K562 (cell line): Measurements from ENCODE around the gene TOMM40L. TPM values are rescaled to one million over a fixed set of nuclear protein-coding genes. Genes with fewer than 3 reads are reported as not detected.

Source experiments
- ARID4B ChIP-seq: sonication (generic); formaldehyde crosslinking; IDR thresholded peaks from 2 replicates; pipeline ENCODE4 v1.8.0; 2022; ENCODE audit warnings: mild to moderate bottlenecking, missing genetic modification reagents
- CEBPB ChIP-seq: fragments of 450-650 bp; IDR thresholded peaks from 2 replicates; pipeline ENCODE4 v1.6.1; 2016; ENCODE audit warnings: missing genetic modification characterization, missing compliant biosample characterization
- EGR1 ChIP-seq: fragments of 450-650 bp; conservative IDR thresholded peaks from 2 replicates; pipeline ENCODE4 v1.6.1; 2017; ENCODE audit warnings: mild to moderate bottlenecking
- HMBOX1 ChIP-seq: sonication (generic); IDR thresholded peaks from 2 replicates; pipeline ENCODE4 v1.6.1; 2016
- PURB ChIP-seq: sonication (generic); formaldehyde crosslinking; IDR thresholded peaks from 2 replicates; pipeline ENCODE4 v1.9.0; 2021; ENCODE audit warnings: low read depth, mild to moderate bottlenecking, missing genetic modification reagents
- SFPQ ChIP-seq: fragments of 200-400 bp; formaldehyde crosslinking; IDR thresholded peaks from 2 replicates; pipeline ENCODE4 v1.6.1; 2017; ENCODE audit warnings: mild to moderate bottlenecking, low read depth, low read length, moderate library complexity
- polyA plus RNA-seq, 8 experiments: library from polyadenylated mRNA; depleted of rRNA in 4 of 8; stranded (reverse) in 5 of 8; unstranded in 3 of 8; fragments of >200 nt; fragmentation: Nextera tagmentation in 2 of 8; fragmentation: Illumina TruSeq in 1 of 8; extraction: Ambion mirVana in 2 of 8; extraction: Trizol in 1 of 8; gene quantifications; 2 replicates each; pipeline versions ENCODE4 v1.2.1 to v1.2.3, GENCODE V29; 2011 to 2014; ENCODE audit warnings: inconsistent platforms in 1 of 8, missing spikeins in 1 of 8
- total RNA-seq, 7 experiments: library from RNA; depleted of rRNA in 6 of 7; stranded (reverse); fragments of >200 nt in 6 of 7; fragmentation: Illumina TruSeq in 2 of 7; extraction: Trizol in 2 of 7; gene quantifications; 2 replicates each; pipeline versions ENCODE4 v1.2.1 to v1.2.3, GENCODE V29; 2011 to 2021; ENCODE audit warnings: low replicate concordance in 1 of 7

The TOMM40L gene
- total and polyA plus RNA-seq, 9 of the 15 experiments (the other 6 are each of a cell fraction or from before 2014, with no cell fraction given) = 9.6 to 33.6 (median 25.2) TPM

GRCh38 chr1:161223805-161224694, 1.8 kb upstream of the TOMM40L start (continued):
- no peak for TF ChIP-seq HMBOX1
- no peak for TF ChIP-seq SFPQ
- TF ChIP-seq EGR1 = no peak
- no peak for TF ChIP-seq CEBPB (tag)
- TF ChIP-seq PURB (CRISPR knock-in tag) = no peak
- TF ChIP-seq ARID4B (CRISPR knock-in tag) = no peak
- TF ChIP-seq, all 486 proteins: peak for 3
